GM12892 (cell line): ENCODE data around the gene SEC24C.

Experiments
- POLR2A ChIP-seq: IDR thresholded peaks from 2 replicates; pipeline ENCODE4 v1.6.1; 2011; ENCODE audit warnings: low read depth, low read length, control low read depth
- POLR2AphosphoS5 ChIP-seq: IDR thresholded peaks from 2 replicates; pipeline ENCODE4 v1.6.1; 2011; ENCODE audit warnings: low read depth, low read length, control low read depth
- TAF1 ChIP-seq: IDR thresholded peaks from 2 replicates; pipeline ENCODE4 v1.6.1; 2011; ENCODE audit warnings: low read depth, mild to moderate bottlenecking, control low read depth, low read length, borderline replicate concordance

DNA sequence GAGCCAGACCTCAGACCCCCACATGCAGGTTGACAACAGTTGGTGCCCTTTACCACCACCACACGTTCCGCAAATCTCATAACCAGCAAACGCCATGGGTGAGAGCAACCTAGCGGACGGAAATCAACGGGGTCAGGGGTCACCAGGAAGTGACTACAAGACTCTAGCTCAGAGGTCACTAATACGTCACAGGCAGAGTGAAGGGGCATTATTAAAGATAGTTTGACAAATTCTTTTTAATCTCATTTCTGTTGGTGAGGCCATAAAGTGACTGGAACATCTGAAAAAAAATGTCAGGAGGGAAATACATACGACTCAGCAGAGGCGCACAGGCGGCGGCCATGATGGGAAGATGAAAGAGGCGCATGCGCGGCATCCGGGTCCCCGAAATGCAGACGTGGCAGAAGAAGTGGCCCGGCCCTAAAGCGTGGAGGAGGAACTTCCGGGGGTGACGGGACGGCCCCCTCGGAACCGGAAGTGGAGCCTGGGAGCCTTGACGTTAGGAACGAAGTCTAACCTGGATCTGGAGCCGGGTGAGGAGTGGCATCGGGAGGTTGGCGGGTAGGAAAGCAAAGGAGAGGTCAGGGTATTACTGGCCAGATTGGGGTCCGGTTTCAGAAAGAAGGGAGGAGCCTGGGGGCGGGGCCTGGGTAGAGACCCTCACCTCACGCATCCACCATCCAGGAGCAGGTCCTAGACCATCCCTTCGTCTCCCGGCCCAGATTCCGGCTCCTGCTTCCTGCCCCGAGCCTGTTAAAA is at the start of gene SEC24C:
- peak; percentile 81 for TF ChIP-seq POLR2AphosphoS5
- TF ChIP-seq POLR2A: peak; percentile 91
- peak; percentile 94; the same call in 1 of the 2 replicates for TF ChIP-seq TAF1
